Stimulated activated CD4-positive, alpha-beta T cell treated with anti-CD3 and anti-CD28 coated beads, Interleukin-15, amount 100 ng/mL, for 24 hours (primary cell): Measurements from ENCODE around the gene PACSIN2.
A peak's percentile ranks its signal among the peaks of the same experiment; 100 is the strongest.

Experiments
- DNase-seq: peaks from one replicate; pipeline ENCODE4 v3.0.0-alpha.2; 2020

The PACSIN2 gene

DNA sequence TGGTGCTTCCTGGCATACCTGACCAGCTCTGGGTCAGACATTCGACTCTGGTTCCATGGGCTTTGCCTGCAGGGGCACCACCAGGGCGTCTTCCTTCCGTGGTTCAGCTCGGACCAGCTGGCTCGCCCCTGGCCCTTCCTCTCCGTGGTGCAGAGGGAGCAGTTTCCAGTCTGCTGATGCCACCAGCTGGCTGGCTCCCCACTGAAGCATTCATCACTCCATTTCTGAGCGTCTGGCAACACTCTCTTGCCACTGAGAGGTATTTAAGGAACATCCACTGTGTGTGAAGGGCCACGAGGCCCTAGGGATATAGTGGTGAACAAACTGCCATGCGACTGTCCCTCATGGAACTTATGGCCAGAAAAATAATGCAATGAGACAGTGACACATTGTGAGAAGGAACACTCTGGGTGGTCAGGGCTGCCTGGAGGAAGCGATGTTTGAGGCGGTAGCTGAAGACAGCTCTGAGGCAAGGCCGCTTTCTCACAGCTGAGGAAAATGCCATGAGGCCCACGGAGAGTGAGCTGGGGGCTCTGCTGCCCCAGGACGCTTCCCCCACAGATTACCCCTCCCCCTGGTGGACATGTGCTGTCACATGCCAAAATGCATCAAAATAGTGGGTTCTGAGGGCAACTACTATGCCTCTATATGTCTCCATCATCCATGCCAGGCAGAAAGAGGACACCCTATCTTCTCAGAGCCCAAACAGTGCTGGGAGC, 113.0 kb downstream of the PACSIN2 start:
- DNase-seq = no peak

DNA sequence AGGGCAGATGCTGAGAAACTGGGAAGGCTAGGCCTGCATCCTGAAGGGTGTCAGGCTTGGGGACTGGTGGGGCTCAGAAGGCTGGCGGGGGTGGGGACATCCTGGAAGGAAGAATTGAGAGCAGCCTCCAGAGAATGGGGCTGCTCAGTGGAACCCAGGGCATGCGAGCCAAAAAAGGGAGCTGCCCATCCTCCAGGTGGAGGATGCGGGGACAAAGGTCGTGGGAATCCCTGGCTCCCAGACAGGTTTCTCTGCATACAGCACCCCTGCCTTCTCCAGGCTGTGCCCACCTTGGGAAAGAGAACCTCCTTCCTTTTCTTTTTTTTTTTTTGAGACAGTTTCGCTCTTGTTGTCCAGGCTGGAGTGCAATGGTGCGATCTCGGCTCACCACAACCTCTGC, 117.0 kb downstream of the PACSIN2 start:
- DNase-seq = no peak

DNA sequence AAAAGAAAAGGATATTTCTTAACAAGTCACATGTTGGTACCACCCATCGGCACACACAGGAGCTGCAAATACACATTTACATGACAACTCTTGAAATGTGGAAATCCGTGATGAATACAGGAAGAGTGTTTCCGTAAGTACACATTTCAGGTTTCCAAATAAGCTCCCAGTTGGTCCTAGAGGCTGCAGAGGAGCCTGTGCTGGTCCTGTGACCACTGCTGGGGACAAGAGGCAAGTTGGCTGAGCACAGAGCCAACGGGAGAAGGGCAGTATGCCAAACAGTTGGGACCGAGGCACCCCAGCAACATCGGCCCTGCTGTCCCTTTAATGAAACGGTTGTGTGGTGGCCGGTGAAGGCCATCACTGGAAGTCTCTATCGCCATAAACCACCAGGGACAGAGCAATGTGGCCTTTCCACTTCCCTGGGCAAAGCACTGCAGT, 119.4 kb downstream of the PACSIN2 start:
- no peak for DNase-seq

- DNase-seq = peak; percentile 26
Measured at GRCh38 chr22:42895087-42895486, 119.9 kb downstream of the PACSIN2 start.

DNA sequence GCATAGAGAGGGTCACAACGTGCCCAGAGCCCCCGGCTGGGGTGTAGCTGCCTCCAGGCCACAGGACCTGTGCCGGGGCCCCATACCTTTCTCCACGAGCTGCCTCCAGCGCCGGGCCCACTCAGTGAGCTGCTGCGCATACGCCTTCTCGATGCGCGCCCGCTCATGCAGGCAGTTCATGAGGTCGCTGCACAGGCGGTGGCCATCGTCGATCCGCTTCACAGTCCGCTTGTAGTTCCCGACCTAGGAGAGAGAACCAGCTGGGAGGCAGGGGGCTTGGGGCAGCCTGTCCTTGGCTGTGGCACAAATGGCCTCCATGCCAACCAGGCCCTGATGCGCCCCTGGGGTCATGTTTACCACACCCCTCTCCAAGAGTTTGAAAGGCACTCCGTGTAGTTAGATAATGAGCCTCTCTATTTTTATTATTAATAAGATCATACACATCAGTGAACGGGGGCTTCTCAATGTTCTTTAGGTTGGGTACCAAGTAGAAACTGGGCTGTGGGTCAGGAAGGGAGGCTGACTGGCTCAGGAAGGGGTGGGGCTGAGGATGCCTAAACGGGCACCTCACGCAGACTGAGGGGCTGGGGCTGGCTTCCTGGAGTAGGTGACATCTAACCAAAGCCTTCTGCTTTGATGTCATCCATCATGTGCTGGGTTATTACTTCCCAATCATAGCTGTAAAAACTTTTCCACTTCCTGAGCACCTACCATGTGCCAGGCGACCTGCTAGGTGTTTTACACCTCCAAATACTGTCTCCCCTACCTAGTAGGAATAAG, 121.4 kb downstream of the PACSIN2 start:
- no peak for DNase-seq

DNA sequence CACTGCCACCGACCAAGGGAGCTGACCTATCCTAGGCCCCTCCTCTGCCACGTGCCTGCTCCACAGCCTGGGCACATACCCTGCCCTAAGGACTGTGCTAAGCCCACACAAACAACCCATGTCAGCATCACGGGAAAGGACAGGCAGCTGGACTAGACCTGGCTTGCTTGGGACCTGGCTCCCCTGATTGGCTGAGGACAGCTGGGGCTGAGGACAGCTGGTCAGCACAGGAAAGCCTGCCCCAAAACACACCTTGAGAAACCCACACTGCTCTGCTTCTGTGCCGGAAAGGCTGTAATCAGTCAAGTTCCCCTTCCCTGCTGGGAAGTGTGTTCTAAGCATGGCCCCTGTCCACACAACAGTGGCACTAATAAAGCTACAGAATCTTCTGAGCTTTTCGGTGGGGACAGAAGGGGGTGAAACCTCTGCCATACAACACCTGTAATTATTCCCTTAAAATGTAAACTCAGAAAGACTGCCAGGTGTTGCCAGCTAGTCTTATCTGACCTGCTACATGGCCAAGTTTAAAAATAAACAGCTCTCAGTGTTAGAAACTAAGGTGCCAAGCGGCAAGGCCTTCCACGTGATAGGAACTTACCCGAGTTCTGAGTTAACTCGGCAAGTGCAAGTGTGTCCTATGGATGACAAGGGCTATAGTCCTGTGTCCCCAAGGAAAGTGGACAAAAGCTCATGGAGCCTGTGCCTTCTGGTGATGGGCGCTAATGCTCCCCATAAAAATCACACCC, 122.2 kb downstream of the PACSIN2 start:
- no peak for DNase-seq

- no peak for DNase-seq
Measured at GRCh38 chr22:42892156-42892555, 122.8 kb downstream of the PACSIN2 start.

GRCh38 chr22:42891696-42892095, 123.3 kb downstream of the PACSIN2 start:
- DNase-seq = no peak

- DNase-seq = no peak
Measured at GRCh38 chr22:42891008-42891407, 123.9 kb downstream of the PACSIN2 start.

DNA sequence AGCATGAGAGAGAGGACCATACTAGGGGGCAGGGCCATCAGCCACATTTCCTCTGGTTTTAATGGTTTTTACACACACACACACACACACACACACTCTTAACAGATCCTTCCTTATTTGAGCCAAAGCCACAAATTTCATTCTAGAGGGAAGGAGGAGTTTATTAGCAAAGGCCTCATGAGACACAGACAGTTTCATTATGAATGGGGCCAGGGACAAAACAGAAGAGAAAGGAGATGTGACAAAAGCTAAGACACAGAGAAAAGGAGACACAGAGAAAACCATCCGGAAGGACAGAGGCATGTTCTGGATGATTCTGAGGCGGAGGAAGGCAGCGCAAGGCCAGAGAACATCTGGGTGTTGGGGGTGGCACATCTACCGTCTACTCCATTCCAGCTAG, 125.6 kb downstream of the PACSIN2 start:
- no peak for DNase-seq

GRCh38 chr22:42887523-42888507, 127.1 kb downstream of the PACSIN2 start:
- DNase-seq = no peak

DNA sequence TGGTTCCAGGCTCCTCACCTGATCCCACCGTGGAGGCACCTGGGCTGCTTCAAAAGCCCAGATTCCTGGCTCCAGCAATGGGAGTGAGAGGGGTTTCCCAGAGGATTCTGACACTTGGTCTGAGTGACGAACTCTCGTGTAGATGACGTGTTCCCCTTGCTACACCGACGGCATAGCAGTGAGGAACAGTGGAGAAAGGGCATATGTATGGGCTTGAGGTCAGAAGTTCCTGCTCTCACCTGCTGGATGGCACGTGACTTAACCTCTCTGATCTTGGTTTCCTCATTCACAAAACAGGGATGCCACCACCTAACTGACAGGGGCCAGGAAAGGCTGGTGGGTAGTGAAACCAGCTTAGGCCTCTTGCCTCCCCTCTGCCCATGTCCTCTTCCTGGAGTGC, 127.8 kb downstream of the PACSIN2 start:
- DNase-seq = no peak

DNA sequence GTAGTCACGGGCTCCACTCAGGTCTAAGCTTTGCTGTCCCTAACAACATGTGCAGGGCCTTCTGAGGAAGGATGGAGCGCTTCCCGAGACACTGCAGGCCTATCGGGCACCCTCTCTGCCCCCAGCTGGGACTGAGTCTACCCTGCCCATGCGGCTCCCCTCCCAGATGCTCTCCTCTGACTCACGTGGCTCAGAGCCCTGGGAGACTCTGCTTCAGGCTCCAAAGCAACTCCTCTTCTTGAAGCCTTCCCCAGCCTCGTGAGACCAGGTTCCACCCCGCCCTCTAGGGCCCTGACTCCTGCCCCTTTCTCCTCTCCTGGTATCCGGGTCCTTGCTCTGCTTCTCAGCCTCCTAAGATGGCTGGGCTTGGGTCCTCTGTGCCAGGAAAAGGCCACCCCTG, 129.5 kb downstream of the PACSIN2 start:
- no peak for DNase-seq

GRCh38 chr22:42884616-42885375, 130.2 kb downstream of the PACSIN2 start:
- no peak for DNase-seq

GRCh38 chr22:42883970-42884369, 131.0 kb downstream of the PACSIN2 start:
- no peak for DNase-seq

GRCh38 chr22:42883121-42883520, 131.8 kb downstream of the PACSIN2 start:
- no peak for DNase-seq

GRCh38 chr22:42881982-42882656, 132.8 kb downstream of the PACSIN2 start:
- no peak for DNase-seq

GRCh38 chr22:42881298-42881697, 133.7 kb downstream of the PACSIN2 start:
- DNase-seq = no peak

DNA sequence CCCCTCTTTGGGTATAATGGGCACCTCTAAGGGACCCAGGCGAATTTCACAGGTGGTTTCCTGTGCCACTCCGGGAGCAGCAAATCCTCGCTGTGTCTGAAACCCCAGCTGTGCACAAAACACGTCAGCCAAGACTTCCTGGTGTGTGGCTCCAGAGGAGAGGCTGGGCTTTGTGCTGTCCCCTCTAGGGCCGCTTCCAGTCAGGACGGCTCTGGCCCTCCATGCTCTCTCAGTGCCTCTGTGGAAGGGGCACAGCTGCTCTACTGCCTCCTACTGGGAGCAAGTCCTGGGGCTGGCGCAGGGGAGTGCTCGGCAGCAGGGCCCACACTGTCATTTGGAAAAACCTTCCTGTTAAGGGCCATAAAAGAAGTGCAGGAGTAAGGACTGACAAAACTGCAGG, 134.1 kb downstream of the PACSIN2 start:
- no peak for DNase-seq

DNA sequence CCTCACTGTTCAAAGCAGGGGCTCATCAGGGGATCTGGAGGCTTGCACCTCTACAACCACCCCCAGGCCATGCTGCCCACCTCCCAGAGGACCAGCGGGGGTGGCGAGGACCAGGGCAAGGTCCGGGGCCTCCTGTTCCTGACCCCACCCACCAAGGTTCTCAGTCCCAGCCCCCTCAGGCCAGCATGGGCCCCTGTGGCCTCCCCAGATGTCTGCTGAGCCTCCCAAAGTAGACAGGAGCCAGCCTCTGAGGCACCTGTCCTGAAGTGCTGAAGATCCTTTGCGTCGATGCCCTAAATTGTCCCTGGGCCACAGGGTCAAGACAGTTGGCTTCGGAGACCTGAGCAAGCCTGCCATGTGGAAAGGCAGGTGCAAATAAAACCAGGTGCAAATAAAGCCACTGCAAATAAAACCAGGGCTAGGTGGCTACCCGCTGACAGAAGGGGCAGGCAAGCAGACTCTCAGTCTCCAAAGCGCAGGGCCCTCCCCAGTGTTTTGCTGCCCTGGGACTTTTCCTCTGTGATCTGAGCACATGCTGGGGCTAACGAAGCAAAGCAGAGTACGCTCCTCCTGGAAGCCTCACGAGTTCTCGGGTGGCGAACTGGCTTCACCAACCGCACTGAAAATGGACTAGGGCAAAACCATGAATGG, 135.5 kb downstream of the PACSIN2 start:
- no peak for DNase-seq
